CD14-positive monocyte (primary cell): Measurements from ENCODE around the gene RPS5. TPM values are rescaled to one million over a fixed set of nuclear protein-coding genes. Genes with fewer than 3 reads are reported as not detected.

ENCODE experiments used
- DNase-seq, 3 donors: peaks; one replicate each; pipeline ENCODE4 v3.0.0-alpha.2; 2011 to 2022
- H2AFZ ChIP-seq: 2 replicates; pipeline ENCODE4 v1.6.0; 2012; ENCODE audit warnings: mild to moderate bottlenecking, low read depth, low read length, inconsistent platforms; ENCODE audit not compliant: insufficient read depth, poor library complexity, severe bottlenecking
- H3K27ac ChIP-seq, 2 donors: 1 replicate in 1 of 2; 2 replicates in 1 of 2; pipeline ENCODE4 v1.5.1; 2012 to 2013; ENCODE audit warnings: low read length in 2 of 2, control low read depth in 1 of 2, inconsistent platforms in 1 of 2, low read depth in 1 of 2, mild to moderate bottlenecking in 1 of 2
- H3K27me3 ChIP-seq, 2 donors: one replicate each; pipeline versions ENCODE4 v1.6.0 to v1.6.1; 2011 to 2013; ENCODE audit warnings: low read length in 2 of 2; ENCODE audit not compliant: control insufficient read depth in 2 of 2, insufficient read depth in 2 of 2
- H3K36me3 ChIP-seq, 2 donors: replicated peaks in 1 of 2; 1 replicate in 1 of 2; 2 replicates in 1 of 2; pipeline versions ENCODE4 v1.5.1 to v1.6.1; 2012 to 2013; ENCODE audit warnings: low read length in 2 of 2, control low read depth in 1 of 2, inconsistent platforms in 1 of 2, mild to moderate bottlenecking in 1 of 2; ENCODE audit not compliant: insufficient read depth in 2 of 2, control insufficient read depth in 1 of 2
- H3K4me1 ChIP-seq, 2 donors: 1 replicate in 1 of 2; 2 replicates in 1 of 2; pipeline versions ENCODE4 v1.5.1 to v1.6.1; 2012 to 2013; ENCODE audit warnings: low read length in 2 of 2, control low read depth in 1 of 2, inconsistent platforms in 1 of 2, mild to moderate bottlenecking in 1 of 2, moderate library complexity in 1 of 2; ENCODE audit not compliant: insufficient read depth in 2 of 2, control insufficient read depth in 1 of 2
- H3K4me2 ChIP-seq: replicated peaks from 2 replicates; pipeline ENCODE3; 2012; ENCODE audit warnings: low read length, moderate library complexity, mild to moderate bottlenecking; ENCODE audit not compliant: poor library complexity, severe bottlenecking; ENCODE audit errors: extremely low read depth
- H3K4me3 ChIP-seq, 3 experiments: fragments of 200-600 bp in 1 of 3; sonication (generic) in 1 of 3; replicated peaks in 1 of 3; 1 replicate in 2 of 3; 2 replicates in 1 of 3; pipeline ENCODE4 v1.5.1; 2011 to 2013; ENCODE audit warnings: low read length in 3 of 3, mild to moderate bottlenecking in 3 of 3, control low read depth in 2 of 3, low read depth in 2 of 3, inconsistent platforms in 1 of 3, moderate library complexity in 1 of 3
- H3K79me2 ChIP-seq: 2 replicates; pipeline ENCODE4 v1.6.0; 2012; ENCODE audit warnings: mild to moderate bottlenecking, control low read depth, inconsistent platforms, low read length, moderate library complexity; ENCODE audit not compliant: insufficient read depth
- H3K9ac ChIP-seq: 2 replicates; pipeline ENCODE4 v1.6.0; 2017; ENCODE audit warnings: low read length, mild to moderate bottlenecking; ENCODE audit not compliant: insufficient read depth, poor library complexity, severe bottlenecking
- H3K9me3 ChIP-seq, 2 donors: replicated peaks in 1 of 2; 1 replicate in 1 of 2; 2 replicates in 1 of 2; pipeline versions ENCODE4 v1.5.1 to v1.6.1; 2012 to 2013; ENCODE audit warnings: low read length in 2 of 2, control low read depth in 1 of 2; ENCODE audit not compliant: control insufficient read depth in 1 of 2, insufficient read depth in 1 of 2
- H4K20me1 ChIP-seq: 2 replicates; pipeline ENCODE4 v1.6.0; 2012; ENCODE audit warnings: mild to moderate bottlenecking, low read length, control low read depth, moderate library complexity; ENCODE audit not compliant: insufficient read depth
- H3K27ac Mint-ChIP-seq, 7 donors: one replicate each; pipeline ENCODE4 v1.8.0; 2020; ENCODE audit warnings: mild to moderate bottlenecking in 7 of 7, mixed read lengths in 7 of 7, moderate library complexity in 6 of 7, inconsistent platforms in 2 of 7
- H3K27me3 Mint-ChIP-seq, 3 donors: one replicate each; pipeline ENCODE4 v1.8.0; 2021 to 2022; ENCODE audit warnings: low read depth in 3 of 3, mild to moderate bottlenecking in 3 of 3, mixed read lengths in 3 of 3, moderate library complexity in 3 of 3, inconsistent platforms in 1 of 3
- H3K36me3 Mint-ChIP-seq, 2 donors: one replicate each; pipeline ENCODE4 v1.8.0; 2020; ENCODE audit warnings: mixed read lengths in 2 of 2, inconsistent platforms in 1 of 2, mild to moderate bottlenecking in 1 of 2
- H3K4me1 Mint-ChIP-seq: one replicate; pipeline ENCODE4 v1.8.0; 2020; ENCODE audit warnings: mild to moderate bottlenecking, mixed read lengths
- H3K4me3 Mint-ChIP-seq, 2 donors: one replicate each; pipeline ENCODE4 v1.8.0; 2020; ENCODE audit warnings: mild to moderate bottlenecking in 2 of 2, mixed read lengths in 2 of 2, moderate library complexity in 1 of 2
- H3K9me3 Mint-ChIP-seq, 7 donors: one replicate each; pipeline ENCODE4 v1.8.0; 2020 to 2022; ENCODE audit warnings: mixed read lengths in 7 of 7, mild to moderate bottlenecking in 6 of 7, moderate library complexity in 6 of 7, inconsistent platforms in 2 of 7
- CTCF ChIP-seq: fragments of 200-600 bp; IDR thresholded peaks from one replicate; pipeline ENCODE4 v1.8.0; 2022; ENCODE audit warnings: antibody characterized with exemption, mild to moderate bottlenecking
- WGBS: methylation state at CpG from one replicate; pipeline ENCODE4 v1.1.5; 2013; ENCODE audit warnings: missing lambda C conversion rate; ENCODE audit not compliant: insufficient coverage; 5-methylcytosine and 5-hydroxymethylcytosine counted together
- intact Hi-C, 2 donors: fragments of 100-400 bp; cut with micrococcal nuclease; formaldehyde crosslinking; loops; one replicate each; pipeline versions ENCODE4 v1.15.0 to v1.15.1; 2023
- polyA plus RNA-seq, 3 donors: library from polyadenylated mRNA; depleted of rRNA in 1 of 3; unstranded in 2 of 3; stranded (reverse) in 1 of 3; fragments of 300-500 nt in 2 of 3; fragments of >200 nt in 1 of 3; fragmentation: Illumina TruSeq in 2 of 3; gene quantifications; 1 replicate in 2 of 3; 2 replicates in 1 of 3; pipeline ENCODE4 v1.2.3, GENCODE V29; 2012 to 2021

Gene RPS5
- polyA plus RNA-seq, 3 donors, result 485 to 1,381 (median 580) TPM

- Histone ChIP-seq H3K27me3 (no peaks in the 10 kb centered on the region), H3K9ac (no peak overlapping the region), H3K36me3 (peaks cover 27 to 51% of the 10 kb centered on the region in 2 donors), H3K4me2 (no peak overlapping the region), H2AFZ (no peak overlapping the region), H4K20me1 (no peaks in the 10 kb centered on the region), H3K4me1 (no peaks in the 10 kb centered on the region), H3K79me2 (no peaks in the 10 kb centered on the region), H3K4me3 (no peak overlapping the region), H3K27ac (no peak overlapping the region), H3K9me3 (peaks cover 4 to 13% of the 10 kb centered on the region in 2 donors)
- Mint-ChIP-seq H3K27ac (peak overlapping the region in 1 of 7 donors; percentile 30), H3K4me1 (no peaks in the 10 kb centered on the region), H3K27me3 (peaks cover 2 to 3% (median 2%) of the 10 kb centered on the region in 3 donors), H3K4me3 (no peak overlapping the region), H3K9me3 (peaks cover 2 to 17% (median 7%) of the 10 kb centered on the region in 7 donors), H3K36me3 (peaks cover 45 to 58% of the 10 kb centered on the region in 2 donors)
- 92% methylated on average over 26 of the region's 30 CpGs for WGBS
- intact Hi-C loops, result no loop called here
- no peak for DNase-seq
- peak; percentile 15 for TF ChIP-seq CTCF
These were observed 48.1 kb upstream of the RPS5 start for GRCh38 chr19:58338825-58339558.

- DNase-seq, result no peak
- peak overlapping the region in 1 of 7 donors; percentile 11 for H3K27ac Mint-ChIP-seq
- H3K4me1 Mint-ChIP-seq, result peaks cover 28% of the 10 kb centered on the region
- Histone ChIP-seq H3K9me3 (no peaks in the 10 kb centered on the region), H3K4me2 (no peak overlapping the region), H3K27me3 (peaks cover 0 to 26% of the 10 kb centered on the region in 2 donors), H2AFZ (no peak overlapping the region), H3K36me3 (no peaks in the 10 kb centered on the region), H3K4me1 (peaks cover 16 to 31% of the 10 kb centered on the region in 2 donors), H3K4me3 (no peak overlapping the region), H3K9ac (no peak overlapping the region), H3K79me2 (no peaks in the 10 kb centered on the region), H4K20me1 (no peaks in the 10 kb centered on the region), H3K27ac (no peak overlapping the region)
- peaks cover 10 to 29% (median 14%) of the 10 kb centered on the region in 3 donors for H3K27me3 Mint-ChIP-seq
- WGBS, result 93% methylated on average over 2 of the region's 5 CpGs
- peak overlapping the region in 1 of 2 donors; percentile 36 for H3K4me3 Mint-ChIP-seq
- intact Hi-C loops, result no loop called here
- no peak for TF ChIP-seq CTCF
- H3K36me3 Mint-ChIP-seq, result peaks cover 14 to 16% of the 10 kb centered on the region in 2 donors
- peaks cover 0 to 10% (median 0%) of the 10 kb centered on the region in 7 donors for H3K9me3 Mint-ChIP-seq
These were observed 41.5 kb upstream of the RPS5 start for GRCh38 chr19:58345558-58345957.
